Measurements from ENCODE around the gene GALNT2.

DNA sequence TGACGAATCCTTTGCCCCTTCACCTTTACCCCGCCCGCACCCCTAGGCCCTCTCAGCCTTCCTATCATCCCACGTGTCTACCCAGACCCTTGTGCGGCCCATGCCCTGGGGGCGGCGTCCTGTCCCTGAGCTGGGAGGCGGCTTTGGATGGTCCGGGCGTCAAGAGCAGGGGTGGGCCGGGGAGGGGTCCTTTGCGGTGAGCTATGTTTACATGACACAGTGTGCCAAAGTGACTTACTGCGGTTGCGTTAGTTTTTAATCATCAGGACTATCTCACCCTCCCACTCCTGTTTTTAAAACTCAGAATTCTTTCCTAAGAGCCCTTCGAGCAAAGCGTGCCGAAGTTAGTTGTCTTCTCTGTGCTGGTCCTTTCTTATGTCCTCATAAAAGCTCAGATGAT, 214.5 kb downstream of the GALNT2 start:
- TF ChIP-seq OSR1 (CRISPR knock-in tag; IDR thresholded peaks at IDR 0.05) (no peak), SNAI2 (CRISPR knock-in tag; IDR thresholded peaks at IDR 0.05) (no peak)
